Measurements from ENCODE around the gene POLR1B.
A peak's percentile ranks its signal among the peaks of the same experiment; 100 is the strongest.
"Not testable (repeated sequence)": the region's sequence is repeated elsewhere in the genome, so short reads cannot be mapped to it uniquely, and the experiment has no call there.

The POLR1B gene

GRCh38 chr2:112600634-112601033 is 58.4 kb downstream of the POLR1B start:
- no peak for DNase-seq (ENCODE audit: low read depth)

- no peak for DNase-seq (ENCODE audit: low read depth)
Observed at GRCh38 chr2:112601754-112602153, 59.5 kb downstream of the POLR1B start.

GRCh38 chr2:112602917-112603316 is 60.7 kb downstream of the POLR1B start:
- DNase-seq (ENCODE audit: low read depth) = no peak

GRCh38 chr2:112603731-112604130 is 61.5 kb downstream of the POLR1B start:
- DNase-seq (ENCODE audit: low read depth) = no peak

GRCh38 chr2:112604952-112605351 is 62.7 kb downstream of the POLR1B start:
- no peak for DNase-seq (ENCODE audit: low read depth)

GRCh38 chr2:112605926-112606325 is 63.7 kb downstream of the POLR1B start:
- DNase-seq (ENCODE audit: low read depth) = no peak

DNA sequence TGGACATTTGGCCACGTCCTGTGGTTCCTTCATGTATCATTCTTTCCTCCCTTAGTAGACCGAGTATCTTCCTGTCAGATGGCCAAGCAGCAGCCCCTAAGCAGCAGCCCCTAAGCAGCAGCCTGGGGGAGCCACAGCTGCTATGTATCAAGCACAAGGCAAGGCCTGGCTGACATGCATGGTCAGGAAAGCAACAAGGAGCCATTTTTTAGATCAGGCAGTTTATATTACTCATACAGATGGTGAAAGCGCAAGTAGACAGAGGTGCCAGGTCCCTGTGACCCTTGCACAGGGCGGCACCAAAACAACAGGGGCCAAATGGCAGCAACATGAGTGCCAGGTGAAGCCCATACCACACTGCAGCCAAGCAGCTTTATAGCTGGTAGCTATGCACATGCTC is 64.3 kb downstream of the POLR1B start:
- DNase-seq (ENCODE audit: low read depth) = no peak

- DNase-seq (ENCODE audit: low read depth) = no peak
Observed at GRCh38 chr2:112607680-112608438, 65.6 kb downstream of the POLR1B start.

GRCh38 chr2:112609320-112609719 is 67.1 kb downstream of the POLR1B start:
- not testable (repeated sequence) for DNase-seq (ENCODE audit: low read depth)

DNA sequence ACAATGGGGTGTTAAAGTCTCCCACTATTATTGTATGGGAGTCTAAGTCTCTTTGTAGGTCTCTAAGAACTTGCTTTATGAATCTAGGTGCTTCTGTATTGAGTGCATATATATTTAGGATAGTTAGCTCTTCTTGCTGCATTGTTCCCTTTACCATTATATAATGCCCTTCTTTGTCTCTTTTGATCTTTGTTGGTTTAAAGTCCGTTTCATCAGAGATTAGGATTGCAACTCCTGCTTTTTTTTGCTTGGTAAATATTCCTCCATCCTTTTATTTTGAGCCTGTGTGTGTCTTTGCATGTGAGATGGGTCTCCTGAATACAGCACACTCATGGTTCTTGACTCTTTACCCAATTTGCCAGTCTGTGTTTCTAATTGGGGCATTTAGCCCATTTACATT is 70.0 kb downstream of the POLR1B start:
- DNase-seq (ENCODE audit: low read depth) = not testable (repeated sequence)

DNA sequence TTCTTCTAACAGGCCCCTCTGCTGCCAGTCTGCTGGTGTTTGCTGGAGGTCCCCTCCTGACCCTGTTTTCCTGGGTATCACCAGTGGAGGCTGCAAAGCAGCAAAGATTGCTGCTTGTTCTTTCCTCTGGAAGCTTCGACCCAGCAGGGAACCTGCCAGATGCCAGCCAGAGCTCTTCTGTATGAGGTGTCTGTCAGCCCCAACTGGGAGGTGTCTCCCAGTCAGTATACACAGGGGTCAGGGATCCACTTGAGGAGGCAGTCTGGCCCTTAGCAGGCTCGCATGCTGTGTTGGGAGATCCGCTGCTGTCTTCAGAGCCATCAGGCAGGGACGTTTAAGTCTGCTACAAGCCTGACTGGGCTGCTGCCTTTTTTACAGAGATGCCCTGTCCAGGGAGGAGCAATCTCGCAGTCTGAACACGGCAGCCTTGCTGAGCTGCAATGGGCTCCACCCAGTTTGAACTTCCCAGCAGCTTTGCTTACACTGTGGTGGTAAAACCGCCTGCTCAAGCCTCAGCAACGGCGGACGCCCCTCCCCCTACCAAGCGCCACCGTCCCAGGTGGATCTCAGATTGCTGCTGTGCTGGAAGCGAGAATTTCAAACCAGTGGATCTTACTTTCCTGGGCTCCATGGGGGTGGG is 72.1 kb downstream of the POLR1B start:
- DNase-seq (ENCODE audit: low read depth) = no peak

- DNase-seq (ENCODE audit: low read depth) = no peak
Observed at GRCh38 chr2:112615051-112615450, 72.8 kb downstream of the POLR1B start.

GRCh38 chr2:112615798-112616197 is 73.5 kb downstream of the POLR1B start:
- not testable (repeated sequence) for DNase-seq (ENCODE audit: low read depth)

DNA sequence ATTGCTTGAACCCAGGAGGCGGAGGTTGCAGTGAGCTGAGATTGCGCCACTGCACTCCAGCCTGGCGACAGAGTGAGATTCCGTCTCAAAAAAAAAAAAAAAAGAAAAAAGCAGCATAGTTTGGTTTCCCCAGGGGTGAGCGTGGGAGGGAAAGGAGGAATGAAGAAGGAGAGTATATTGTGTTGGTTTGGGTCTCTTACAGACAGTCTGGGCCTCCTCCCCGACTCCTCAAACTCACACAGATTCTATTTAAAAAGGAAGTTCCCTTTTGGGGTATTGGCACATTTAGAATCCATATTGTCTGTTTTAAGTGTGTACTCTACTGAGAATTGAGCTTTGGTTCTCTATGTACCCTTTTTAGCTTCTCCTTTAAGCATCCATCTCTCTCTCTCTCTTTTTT is 76.1 kb downstream of the POLR1B start:
- no peak for DNase-seq (ENCODE audit: low read depth)

DNA sequence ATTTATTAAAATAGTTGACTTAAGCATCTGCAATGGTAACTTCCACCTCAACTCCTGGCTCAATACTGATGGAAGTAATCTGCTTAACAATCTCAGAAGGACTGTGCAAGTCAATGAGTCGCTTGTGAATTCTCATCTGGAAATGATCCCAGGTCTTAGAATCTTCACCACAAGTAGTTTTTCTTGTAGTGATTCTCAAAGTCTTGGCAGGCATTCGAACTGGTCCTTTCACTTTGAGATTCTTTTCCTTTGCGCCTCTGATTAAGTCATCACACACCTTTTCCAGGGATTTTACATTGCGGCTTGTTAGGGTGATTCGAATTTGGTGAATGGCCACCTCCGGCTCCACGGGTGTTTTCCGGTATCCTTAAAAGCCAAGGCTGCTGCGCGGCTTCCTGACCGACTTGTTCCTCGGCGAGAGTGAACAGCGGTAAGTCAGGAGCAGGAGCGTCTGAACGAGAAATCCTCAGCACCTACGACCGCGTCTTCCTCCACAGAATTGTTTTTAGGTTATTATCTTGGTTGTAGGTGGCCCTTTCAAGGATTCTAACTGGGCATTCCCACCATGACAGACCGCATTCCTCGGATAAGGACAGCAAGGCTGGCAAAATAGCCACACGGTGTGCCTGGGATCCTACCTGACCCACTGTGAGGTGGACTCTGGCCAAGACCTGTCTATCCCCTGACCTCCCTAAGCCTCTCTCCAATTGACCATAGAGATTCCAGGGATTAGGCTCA is 79.7 kb downstream of the POLR1B start:
- peak; percentile 47 for DNase-seq (ENCODE audit: low read depth)

DNA sequence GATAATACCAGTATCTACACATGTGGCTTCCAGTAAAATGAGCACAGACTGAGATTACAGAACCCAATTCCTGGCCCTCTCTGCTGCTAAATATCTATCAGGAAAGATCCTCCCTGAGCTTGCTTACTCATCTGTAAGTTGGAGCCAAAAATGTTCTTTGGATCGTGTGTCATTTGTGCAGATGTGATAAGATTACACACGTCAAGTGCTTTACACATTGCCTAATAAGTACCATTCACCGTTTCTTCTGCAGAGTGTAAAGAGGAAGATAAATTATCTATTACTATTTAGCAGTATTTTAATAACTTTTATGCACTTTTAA is 80.2 kb downstream of the POLR1B start:
- peak; percentile 80 for DNase-seq (ENCODE audit: low read depth)

GRCh38 chr2:112623913-112624777 is 81.9 kb downstream of the POLR1B start:
- peak; percentile 70 for DNase-seq (ENCODE audit: low read depth)

GRCh38 chr2:112625474-112626114 is 83.3 kb downstream of the POLR1B start:
- DNase-seq (ENCODE audit: low read depth) = no peak

DNA sequence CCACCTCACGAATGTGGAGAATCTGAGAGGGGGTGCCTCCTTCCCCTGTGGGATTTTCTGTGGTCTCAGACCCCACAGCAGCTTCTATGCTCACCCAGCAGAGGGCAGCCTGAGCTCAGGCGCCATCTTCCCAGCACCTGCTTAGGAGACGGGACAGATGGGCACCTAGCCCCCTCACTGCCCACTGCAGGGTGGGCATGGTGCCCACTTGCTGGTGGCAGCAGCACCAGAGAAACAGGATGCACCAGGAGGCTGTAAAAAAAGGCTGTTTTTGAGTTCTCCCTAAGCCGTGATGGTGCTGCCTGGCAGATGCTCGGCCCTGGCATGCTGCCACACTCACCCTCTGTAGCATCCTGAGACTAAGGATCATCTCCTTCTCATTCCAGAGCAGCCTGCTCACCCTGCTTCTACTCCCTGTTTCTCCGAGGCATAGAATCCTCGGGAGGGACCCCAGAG is 84.4 kb downstream of the POLR1B start:
- peak; percentile 46 for DNase-seq (ENCODE audit: low read depth)
